GM12878 (cell line): Measurements from ENCODE around the gene SMARCD2. TPM values are rescaled to one million over a fixed set of nuclear protein-coding genes. Genes with fewer than 3 reads are reported as not detected.

Experiments used
- BRCA1 ChIP-seq: IDR thresholded peaks from 2 replicates; pipeline ENCODE4 v1.6.1; 2011; ENCODE audit warnings: low read depth, low read length, improper control_type of control experiment
- CEBPB ChIP-seq, 2 experiments: fragments of 150-350 bp in 1 of 2; IDR thresholded peaks; 2 replicates each; pipeline ENCODE4 v1.6.1; 2012 to 2014; ENCODE audit warnings: low read depth in 2 of 2, low read length in 2 of 2, borderline replicate concordance in 1 of 2, inconsistent platforms in 1 of 2
- CHD1 ChIP-seq: IDR thresholded peaks from 2 replicates; pipeline ENCODE4 v1.6.1; 2012; ENCODE audit warnings: low read depth, low read length, improper control_type of control experiment
- CREM ChIP-seq: IDR thresholded peaks from 2 replicates; pipeline ENCODE4 v1.6.1; 2014; ENCODE audit warnings: antibody characterized with exemption, low read depth
- ESRRA ChIP-seq: IDR thresholded peaks from 2 replicates; pipeline ENCODE4 v1.6.1; 2012; ENCODE audit warnings: mild to moderate bottlenecking, low read length, improper control_type of control experiment
- GATAD2B ChIP-seq: fragments of 450-650 bp; conservative IDR thresholded peaks from 2 replicates; pipeline ENCODE4 v1.6.1; 2017; ENCODE audit warnings: low read depth, mild to moderate bottlenecking, moderate library complexity
- HCFC1 ChIP-seq: fragments of 150-350 bp; IDR thresholded peaks from 2 replicates; pipeline ENCODE4 v1.6.1; 2014; ENCODE audit warnings: low read length
- HDAC2 ChIP-seq: fragments of 200-600 bp; sonication (generic); IDR thresholded peaks from 2 replicates; pipeline ENCODE4 v1.6.1; 2017
- MXI1 ChIP-seq: fragments of 150-350 bp; IDR thresholded peaks from 2 replicates; pipeline ENCODE4 v1.6.1; 2011; ENCODE audit warnings: low read depth, mild to moderate bottlenecking, inconsistent platforms, low read length, improper control_type of control experiment
- NFYB ChIP-seq: IDR thresholded peaks from 2 replicates; pipeline ENCODE4 v1.6.1; 2011; ENCODE audit warnings: low read depth, mild to moderate bottlenecking, low read length, improper control_type of control experiment, moderate library complexity; ENCODE audit not compliant: insufficient read depth
- NR2C1 ChIP-seq: fragments of 450-650 bp; IDR thresholded peaks from 2 replicates; pipeline ENCODE4 v1.6.1; 2017; ENCODE audit warnings: antibody characterized with exemption, mild to moderate bottlenecking, moderate library complexity
- NR2C2 ChIP-seq: IDR thresholded peaks from 2 replicates; pipeline ENCODE4 v1.6.1; 2011; ENCODE audit warnings: borderline replicate concordance, low read depth; ENCODE audit not compliant: control insufficient read depth, insufficient read length
- NR2F1 ChIP-seq: fragments of 450-650 bp; conservative IDR thresholded peaks from 2 replicates; pipeline ENCODE4 v1.6.1; 2017; ENCODE audit warnings: mild to moderate bottlenecking
- PML ChIP-seq: IDR thresholded peaks from 2 replicates; pipeline ENCODE4 v1.6.1; 2012; ENCODE audit warnings: low read length, inconsistent platforms
- RBBP5 ChIP-seq: fragments of 200-600 bp; sonication (generic); conservative IDR thresholded peaks from 2 replicates; pipeline ENCODE4 v1.6.1; 2016
- TAF1 ChIP-seq: IDR thresholded peaks from 2 replicates; pipeline ENCODE4 v1.6.1; 2011; ENCODE audit warnings: mild to moderate bottlenecking, low read depth, low read length, borderline replicate concordance
- polyA plus RNA-seq, 11 experiments: library from polyadenylated mRNA; depleted of rRNA in 4 of 11; unstranded in 6 of 11; stranded (reverse) in 5 of 11; fragments of >200 nt; fragmentation: Nextera tagmentation in 4 of 11; fragmentation: Illumina TruSeq in 1 of 11; extraction: Ambion mirVana in 4 of 11; extraction: Trizol in 1 of 11; gene quantifications; 1 replicate in 1 of 11; 2 replicates in 10 of 11; pipeline versions ENCODE4 v1.2.1 to v1.2.3, GENCODE V29; 2011 to 2016; ENCODE audit warnings: inconsistent platforms in 2 of 11, missing spikeins in 2 of 11, low read depth in 1 of 11
- total RNA-seq, 4 experiments: library from RNA; depleted of rRNA in 3 of 4; stranded (reverse); fragments of >200 nt in 3 of 4; fragmentation: Illumina TruSeq in 1 of 4; extraction: Trizol in 1 of 4; gene quantifications; 2 replicates each; pipeline versions ENCODE4 v1.2.1 to v1.2.3, GENCODE V29; 2013 to 2021
- TF ChIP-seq, protein P1 (sequence below): fragments of 150-350 bp; IDR thresholded peaks from 2 replicates; pipeline ENCODE4 v1.6.1; 2016; ENCODE audit warnings: low read depth, low read length
- TF ChIP-seq, protein P2 (sequence below): fragments of 450-650 bp; IDR thresholded peaks from 2 replicates; pipeline ENCODE4 v1.6.1; 2017; ENCODE audit warnings: mild to moderate bottlenecking, moderate library complexity
- TF ChIP-seq, protein P3 (sequence below): IDR thresholded peaks from 2 replicates; pipeline ENCODE4 v1.6.1; 2012; ENCODE audit warnings: low read depth, low read length, improper control_type of control experiment
- TF ChIP-seq, protein P4 (sequence below): fragments of 450-650 bp; IDR thresholded peaks from 2 replicates; pipeline ENCODE4 v1.6.1; 2017; ENCODE audit warnings: low read depth, mild to moderate bottlenecking, moderate library complexity

Gene SMARCD2
- total and polyA plus RNA-seq, 10 of the 15 experiments (the other 5 are each of a cell fraction or from before 2014, with no cell fraction given): 2.4 to 111 (median 63.6) TPM

DNA sequence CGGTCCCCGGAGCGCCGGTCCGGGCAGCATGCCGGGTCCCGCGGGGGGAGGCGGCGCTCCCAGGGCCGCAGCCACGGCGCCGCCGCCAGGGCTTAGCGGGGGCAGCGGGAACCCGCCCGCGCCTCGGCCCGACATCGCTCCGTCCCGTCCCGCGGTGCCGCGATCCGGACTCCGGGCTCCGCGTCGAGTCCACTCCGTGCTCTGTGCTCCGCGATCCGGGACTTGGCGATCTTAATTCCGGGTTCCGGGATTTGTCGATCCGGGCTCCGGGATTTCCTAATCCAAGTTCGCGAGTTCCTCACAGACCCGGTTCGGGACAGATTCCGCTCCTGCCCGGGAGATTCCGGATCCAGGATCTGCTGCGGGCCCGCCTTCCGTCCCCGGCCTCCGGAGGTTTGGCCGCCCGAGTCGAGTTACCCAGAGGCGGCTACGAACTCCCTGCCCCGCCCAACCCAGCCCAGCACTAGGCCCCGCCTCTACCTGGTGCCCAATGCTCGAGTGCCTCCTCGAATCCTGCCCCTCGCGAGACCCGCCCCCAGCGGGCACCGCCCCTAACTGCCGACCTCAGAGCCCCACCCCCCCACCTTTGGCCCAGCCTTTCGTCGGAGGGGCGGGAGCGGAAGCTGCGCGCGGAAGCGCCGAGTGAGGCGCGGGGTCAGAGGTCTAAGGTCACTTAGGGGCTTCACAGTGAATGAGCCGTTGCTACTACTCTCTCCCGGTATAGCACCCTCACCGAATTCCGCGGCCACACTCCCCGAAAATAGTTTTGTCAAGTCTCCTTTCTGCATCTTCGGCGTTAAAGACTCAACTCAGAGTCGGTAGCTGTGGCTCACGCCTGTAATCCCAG is at the start of gene SMARCD2 (continued):
- TF ChIP-seq, protein P1, sequence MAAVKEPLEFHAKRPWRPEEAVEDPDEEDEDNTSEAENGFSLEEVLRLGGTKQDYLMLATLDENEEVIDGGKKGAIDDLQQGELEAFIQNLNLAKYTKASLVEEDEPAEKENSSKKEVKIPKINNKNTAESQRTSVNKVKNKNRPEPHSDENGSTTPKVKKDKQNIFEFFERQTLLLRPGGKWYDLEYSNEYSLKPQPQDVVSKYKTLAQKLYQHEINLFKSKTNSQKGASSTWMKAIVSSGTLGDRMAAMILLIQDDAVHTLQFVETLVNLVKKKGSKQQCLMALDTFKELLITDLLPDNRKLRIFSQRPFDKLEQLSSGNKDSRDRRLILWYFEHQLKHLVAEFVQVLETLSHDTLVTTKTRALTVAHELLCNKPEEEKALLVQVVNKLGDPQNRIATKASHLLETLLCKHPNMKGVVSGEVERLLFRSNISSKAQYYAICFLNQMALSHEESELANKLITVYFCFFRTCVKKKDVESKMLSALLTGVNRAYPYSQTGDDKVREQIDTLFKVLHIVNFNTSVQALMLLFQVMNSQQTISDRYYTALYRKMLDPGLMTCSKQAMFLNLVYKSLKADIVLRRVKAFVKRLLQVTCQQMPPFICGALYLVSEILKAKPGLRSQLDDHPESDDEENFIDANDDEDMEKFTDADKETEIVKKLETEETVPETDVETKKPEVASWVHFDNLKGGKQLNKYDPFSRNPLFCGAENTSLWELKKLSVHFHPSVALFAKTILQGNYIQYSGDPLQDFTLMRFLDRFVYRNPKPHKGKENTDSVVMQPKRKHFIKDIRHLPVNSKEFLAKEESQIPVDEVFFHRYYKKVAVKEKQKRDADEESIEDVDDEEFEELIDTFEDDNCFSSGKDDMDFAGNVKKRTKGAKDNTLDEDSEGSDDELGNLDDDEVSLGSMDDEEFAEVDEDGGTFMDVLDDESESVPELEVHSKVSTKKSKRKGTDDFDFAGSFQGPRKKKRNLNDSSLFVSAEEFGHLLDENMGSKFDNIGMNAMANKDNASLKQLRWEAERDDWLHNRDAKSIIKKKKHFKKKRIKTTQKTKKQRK: no peak
- peak; percentile 82 for TF ChIP-seq BRCA1
- no peak for TF ChIP-seq RBBP5
- TF ChIP-seq CEBPB (IDR thresholded peaks at IDR 0.05; ENCODE audit: borderline replicate concordance in 1 of 2, low read depth in 2 of 2, low read length in 2 of 2): no peak
- peak; percentile 90 for TF ChIP-seq NR2C2
- peak; percentile 89 for TF ChIP-seq TAF1
- TF ChIP-seq NFYB: no peak
- TF ChIP-seq CHD1: no peak
- TF ChIP-seq GATAD2B: peak; percentile 98
- TF ChIP-seq, protein P2, sequence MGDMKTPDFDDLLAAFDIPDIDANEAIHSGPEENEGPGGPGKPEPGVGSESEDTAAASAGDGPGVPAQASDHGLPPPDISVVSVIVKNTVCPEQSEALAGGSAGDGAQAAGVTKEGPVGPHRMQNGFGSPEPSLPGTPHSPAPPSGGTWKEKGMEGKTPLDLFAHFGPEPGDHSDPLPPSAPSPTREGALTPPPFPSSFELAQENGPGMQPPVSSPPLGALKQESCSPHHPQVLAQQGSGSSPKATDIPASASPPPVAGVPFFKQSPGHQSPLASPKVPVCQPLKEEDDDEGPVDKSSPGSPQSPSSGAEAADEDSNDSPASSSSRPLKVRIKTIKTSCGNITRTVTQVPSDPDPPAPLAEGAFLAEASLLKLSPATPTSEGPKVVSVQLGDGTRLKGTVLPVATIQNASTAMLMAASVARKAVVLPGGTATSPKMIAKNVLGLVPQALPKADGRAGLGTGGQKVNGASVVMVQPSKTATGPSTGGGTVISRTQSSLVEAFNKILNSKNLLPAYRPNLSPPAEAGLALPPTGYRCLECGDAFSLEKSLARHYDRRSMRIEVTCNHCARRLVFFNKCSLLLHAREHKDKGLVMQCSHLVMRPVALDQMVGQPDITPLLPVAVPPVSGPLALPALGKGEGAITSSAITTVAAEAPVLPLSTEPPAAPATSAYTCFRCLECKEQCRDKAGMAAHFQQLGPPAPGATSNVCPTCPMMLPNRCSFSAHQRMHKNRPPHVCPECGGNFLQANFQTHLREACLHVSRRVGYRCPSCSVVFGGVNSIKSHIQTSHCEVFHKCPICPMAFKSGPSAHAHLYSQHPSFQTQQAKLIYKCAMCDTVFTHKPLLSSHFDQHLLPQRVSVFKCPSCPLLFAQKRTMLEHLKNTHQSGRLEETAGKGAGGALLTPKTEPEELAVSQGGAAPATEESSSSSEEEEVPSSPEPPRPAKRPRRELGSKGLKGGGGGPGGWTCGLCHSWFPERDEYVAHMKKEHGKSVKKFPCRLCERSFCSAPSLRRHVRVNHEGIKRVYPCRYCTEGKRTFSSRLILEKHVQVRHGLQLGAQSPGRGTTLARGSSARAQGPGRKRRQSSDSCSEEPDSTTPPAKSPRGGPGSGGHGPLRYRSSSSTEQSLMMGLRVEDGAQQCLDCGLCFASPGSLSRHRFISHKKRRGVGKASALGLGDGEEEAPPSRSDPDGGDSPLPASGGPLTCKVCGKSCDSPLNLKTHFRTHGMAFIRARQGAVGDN: peak; percentile 98
- TF ChIP-seq, protein P3, sequence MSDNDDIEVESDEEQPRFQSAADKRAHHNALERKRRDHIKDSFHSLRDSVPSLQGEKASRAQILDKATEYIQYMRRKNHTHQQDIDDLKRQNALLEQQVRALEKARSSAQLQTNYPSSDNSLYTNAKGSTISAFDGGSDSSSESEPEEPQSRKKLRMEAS: 0 out of 2 replicates have a peak, but pooled peaks have one; percentile 5
- TF ChIP-seq NR2C1: peak; percentile 100
- TF ChIP-seq CREM: peak; percentile 62
- TF ChIP-seq MXI1: peak; percentile 79
- peak; percentile 52 for TF ChIP-seq HCFC1
- TF ChIP-seq PML: peak; percentile 56
- peak; percentile 100 for TF ChIP-seq NR2F1
- TF ChIP-seq, protein P4, sequence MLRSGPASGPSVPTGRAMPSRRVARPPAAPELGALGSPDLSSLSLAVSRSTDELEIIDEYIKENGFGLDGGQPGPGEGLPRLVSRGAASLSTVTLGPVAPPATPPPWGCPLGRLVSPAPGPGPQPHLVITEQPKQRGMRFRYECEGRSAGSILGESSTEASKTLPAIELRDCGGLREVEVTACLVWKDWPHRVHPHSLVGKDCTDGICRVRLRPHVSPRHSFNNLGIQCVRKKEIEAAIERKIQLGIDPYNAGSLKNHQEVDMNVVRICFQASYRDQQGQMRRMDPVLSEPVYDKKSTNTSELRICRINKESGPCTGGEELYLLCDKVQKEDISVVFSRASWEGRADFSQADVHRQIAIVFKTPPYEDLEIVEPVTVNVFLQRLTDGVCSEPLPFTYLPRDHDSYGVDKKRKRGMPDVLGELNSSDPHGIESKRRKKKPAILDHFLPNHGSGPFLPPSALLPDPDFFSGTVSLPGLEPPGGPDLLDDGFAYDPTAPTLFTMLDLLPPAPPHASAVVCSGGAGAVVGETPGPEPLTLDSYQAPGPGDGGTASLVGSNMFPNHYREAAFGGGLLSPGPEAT: peak; percentile 94
- TF ChIP-seq ESRRA: peak; percentile 84; the same call in 1 of the 2 replicates
- no peak for TF ChIP-seq HDAC2
